Ectodermal cell (in vitro differentiated cells): ENCODE data around the gene COX6B1.
A peak's percentile ranks its signal among the peaks of the same experiment; 100 is the strongest.

Experiments
- H3K27ac ChIP-seq: 2 replicates; pipeline ENCODE4 v1.7.0; 2013; ENCODE audit warnings: mild to moderate bottlenecking, low read depth, low read length; ENCODE audit not compliant: insufficient read depth, poor library complexity, severe bottlenecking
- H3K27me3 ChIP-seq: 2 replicates; pipeline ENCODE4 v1.7.0; 2013; ENCODE audit warnings: mild to moderate bottlenecking, low read length; ENCODE audit not compliant: insufficient read depth, control insufficient read depth, poor library complexity, severe bottlenecking
- H3K36me3 ChIP-seq: one replicate; pipeline ENCODE4 v1.7.0; 2013; ENCODE audit warnings: low read length; ENCODE audit not compliant: control insufficient read depth, insufficient read depth
- H3K4me1 ChIP-seq: one replicate; pipeline ENCODE4 v1.7.0; 2013; ENCODE audit warnings: low read length; ENCODE audit not compliant: control insufficient read depth, insufficient read depth
- H3K4me3 ChIP-seq: 2 replicates; pipeline ENCODE4 v1.7.0; 2013; ENCODE audit warnings: low read depth, low read length, control low read depth; ENCODE audit not compliant: insufficient read depth
- H3K9me3 ChIP-seq: 2 replicates; pipeline ENCODE4 v1.7.0; 2013; ENCODE audit warnings: mild to moderate bottlenecking, low read length, moderate library complexity; ENCODE audit not compliant: control insufficient read depth
- WGBS, 2 experiments: methylation state at CpG; one replicate each; pipeline ENCODE4 v1.1.7; 2013; ENCODE audit warnings: missing lambda C conversion rate in 2 of 2; 5-methylcytosine and 5-hydroxymethylcytosine counted together

The COX6B1 gene

GRCh38 chr19:35633727-35634440, 14.2 kb upstream of the COX6B1 start:
- peaks cover 25% of the 10 kb centered on the region for H3K36me3 ChIP-seq
- H3K9me3 ChIP-seq, result no peaks in the 10 kb centered on the region
- WGBS, 2 experiments, result 95 to 97% methylated on average over 29 of the region's 29 CpGs
- H3K27me3 ChIP-seq, result no peaks in the 10 kb centered on the region
- H3K4me1 ChIP-seq, result peaks cover under 1% of the 10 kb centered on the region
- H3K4me3 ChIP-seq, result no peak overlapping the region
- no peak overlapping the region for H3K27ac ChIP-seq

DNA sequence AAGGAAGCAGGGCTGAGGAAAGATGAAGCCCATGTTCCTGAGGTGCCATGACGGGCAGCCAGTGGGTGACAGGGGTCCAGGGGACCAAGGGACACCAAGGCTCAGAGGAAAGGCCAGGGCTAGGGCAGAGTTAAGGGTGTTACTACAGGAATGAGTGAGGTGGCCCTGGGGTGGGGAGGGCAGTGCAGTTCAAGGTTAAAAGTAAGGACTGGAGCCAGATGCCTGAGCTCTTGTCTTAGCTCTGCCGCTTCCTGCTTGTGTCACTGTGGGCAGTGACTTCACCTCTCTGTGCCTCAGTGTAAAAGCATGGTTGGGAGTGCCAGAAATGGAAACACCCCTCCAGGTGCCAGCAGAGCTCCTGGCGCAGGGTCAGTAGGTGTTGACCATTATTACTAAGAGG, 11.5 kb upstream of the COX6B1 start:
- Histone ChIP-seq H3K4me1 (peaks cover 14% of the 10 kb centered on the region), H3K9me3 (no peaks in the 10 kb centered on the region), H3K4me3 (no peak overlapping the region), H3K27me3 (no peaks in the 10 kb centered on the region), H3K36me3 (peaks cover 14% of the 10 kb centered on the region), H3K27ac (no peak overlapping the region)
- WGBS, 2 experiments, result 94 to 98% methylated on average over 3 of the region's 3 CpGs

- peaks cover 14% of the 10 kb centered on the region for H3K36me3 ChIP-seq
- no peak overlapping the region for H3K4me3 ChIP-seq
- no peaks in the 10 kb centered on the region for H3K27me3 ChIP-seq
- H3K4me1 ChIP-seq, result peaks cover 19% of the 10 kb centered on the region
- H3K9me3 ChIP-seq, result no peaks in the 10 kb centered on the region
- 96% methylated on average over 25 of the region's 25 CpGs for WGBS, 2 experiments
- no peak overlapping the region for H3K27ac ChIP-seq
Measured at GRCh38 chr19:35637165-35637564, 11.0 kb upstream of the COX6B1 start.

- Histone ChIP-seq H3K4me1 (peaks cover 27% of the 10 kb centered on the region), H3K27ac (peak overlapping the region; percentile 50), H3K36me3 (peaks cover 8% of the 10 kb centered on the region), H3K4me3 (no peak overlapping the region), H3K27me3 (no peaks in the 10 kb centered on the region), H3K9me3 (no peaks in the 10 kb centered on the region)
- 72 to 74% methylated on average over 6 of the region's 6 CpGs for WGBS, 2 experiments
Measured at GRCh38 chr19:35639321-35639639, 8.8 kb upstream of the COX6B1 start.

- H3K27ac ChIP-seq, result no peak overlapping the region
- no peaks in the 10 kb centered on the region for H3K9me3 ChIP-seq
- 97 to 99% methylated on average over 7 to 8 of the region's 8 CpGs for WGBS, 2 experiments
- peaks cover 27% of the 10 kb centered on the region for H3K4me1 ChIP-seq
- H3K36me3 ChIP-seq, result peaks cover 8% of the 10 kb centered on the region
- no peak overlapping the region for H3K4me3 ChIP-seq
- H3K27me3 ChIP-seq, result no peaks in the 10 kb centered on the region
Measured at GRCh38 chr19:35639863-35640262, 8.3 kb upstream of the COX6B1 start.

DNA sequence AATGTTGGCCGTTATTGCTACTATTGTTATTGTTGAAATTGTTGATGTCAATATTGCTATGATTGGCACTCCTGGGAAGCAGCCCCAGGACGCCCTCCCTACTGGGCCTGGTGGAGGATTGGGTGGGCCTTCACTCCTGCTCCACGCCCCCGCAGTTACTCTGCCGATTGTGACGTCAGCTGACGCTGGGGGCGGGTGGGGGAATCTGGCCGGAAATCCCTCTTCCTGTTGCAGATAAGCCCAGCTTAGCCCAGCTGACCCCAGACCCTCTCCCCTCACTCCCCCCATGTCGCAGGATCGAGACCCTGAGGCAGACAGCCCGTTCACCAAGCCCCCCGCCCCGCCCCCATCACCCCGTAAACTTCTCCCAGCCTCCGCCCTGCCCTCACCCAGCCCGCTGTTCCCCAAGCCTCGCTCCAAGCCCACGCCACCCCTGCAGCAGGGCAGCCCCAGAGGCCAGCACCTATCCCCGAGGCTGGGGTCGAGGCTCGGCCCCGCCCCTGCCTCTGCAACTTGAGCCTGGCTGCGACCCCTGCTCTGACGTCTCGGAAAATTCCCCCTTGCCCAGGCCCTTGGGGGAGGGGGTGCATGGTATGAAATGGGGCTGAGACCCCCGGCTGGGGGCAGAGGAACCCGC, 6.5 kb upstream of the COX6B1 start, which contains the start of gene ETV2:
Gene ETV2, plus strand, starts transcription at position 231 of the 637 bp plus-strand sequence. CDS start 716 bp downstream, outside the sequence.
- WGBS, 2 experiments, result 31 to 33% methylated on average over 27 to 28 of the region's 28 CpGs
- Histone ChIP-seq H3K9me3 (no peaks in the 10 kb centered on the region), H3K4me3 (no peak within 1 kb of the TSS), H3K27ac (no peak within 1 kb of the TSS), H3K27me3 (peaks cover 4% of the 10 kb centered on the region), H3K4me1 (peaks cover 33% of the 10 kb centered on the region), H3K36me3 (peaks cover 8% of the 10 kb centered on the region)

DNA sequence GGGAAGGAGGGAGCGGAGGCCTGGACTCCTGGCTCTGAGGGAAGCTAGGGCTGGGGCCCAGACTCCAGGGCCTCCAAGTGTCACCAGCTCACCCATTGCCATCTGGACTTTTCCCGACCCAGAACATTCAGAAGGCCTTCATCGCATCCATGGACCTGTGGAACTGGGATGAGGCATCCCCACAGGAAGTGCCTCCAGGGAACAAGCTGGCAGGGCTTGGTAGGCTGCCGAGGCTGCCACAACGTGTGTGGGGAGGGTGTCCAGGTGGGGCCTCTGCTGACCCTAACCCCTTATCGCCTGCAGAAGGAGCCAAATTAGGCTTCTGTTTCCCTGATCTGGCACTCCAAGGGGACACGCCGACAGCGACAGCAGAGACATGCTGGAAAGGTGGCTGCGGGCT, 5.8 kb upstream of the COX6B1 start:
- Histone ChIP-seq H3K4me1 (peaks cover 33% of the 10 kb centered on the region), H3K4me3 (no peak overlapping the region), H3K27me3 (peaks cover 5% of the 10 kb centered on the region), H3K36me3 (peaks cover 6% of the 10 kb centered on the region), H3K27ac (no peak overlapping the region), H3K9me3 (no peaks in the 10 kb centered on the region)
- WGBS, 2 experiments, result 86% methylated on average over 10 of the region's 10 CpGs

DNA sequence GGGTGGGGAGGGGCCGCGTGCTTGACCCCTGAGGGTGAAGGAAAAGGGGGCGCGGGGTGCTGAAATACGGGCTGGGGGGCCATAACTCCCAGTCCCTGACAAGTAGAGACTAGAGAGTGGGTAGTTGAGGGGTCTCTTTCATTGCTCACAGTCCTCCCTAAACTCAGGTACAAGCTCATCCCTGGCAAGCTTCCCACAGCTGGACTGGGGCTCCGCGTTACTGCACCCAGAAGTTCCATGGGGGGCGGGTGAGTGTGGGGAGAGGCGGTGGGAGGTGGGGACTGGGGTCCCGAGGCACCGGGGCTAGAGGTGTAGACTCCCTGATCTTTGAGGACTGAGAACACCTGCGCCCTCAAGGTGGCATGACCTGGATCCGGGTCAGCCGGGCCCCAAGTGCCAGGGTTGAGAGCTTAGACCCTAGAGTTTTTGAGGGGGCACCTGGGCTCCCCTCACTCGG, 5.3 kb upstream of the COX6B1 start:
- Histone ChIP-seq H3K4me1 (peaks cover 33% of the 10 kb centered on the region), H3K36me3 (peaks cover 1% of the 10 kb centered on the region), H3K27ac (no peak overlapping the region), H3K4me3 (peak overlapping the region; percentile 48), H3K27me3 (peaks cover 5% of the 10 kb centered on the region), H3K9me3 (no peaks in the 10 kb centered on the region)
- 59 to 65% methylated on average over 15 of the region's 15 CpGs for WGBS, 2 experiments

GRCh38 chr19:35643255-35644205, 4.6 kb upstream of the COX6B1 start:
- Histone ChIP-seq H3K9me3 (no peaks in the 10 kb centered on the region), H3K36me3 (no peaks in the 10 kb centered on the region), H3K4me1 (peaks cover 33% of the 10 kb centered on the region), H3K4me3 (peak overlapping the region; percentile 48), H3K27ac (peak overlapping the region; percentile 79), H3K27me3 (peaks cover 5% of the 10 kb centered on the region)
- WGBS, 2 experiments, result 1% methylated on average over 69 of the region's 69 CpGs
